ENCODE measurements around the gene CRTC1. TPM values are rescaled to one million over a fixed set of nuclear protein-coding genes. Genes with fewer than 3 reads are reported as not detected.

The CRTC1 gene
- total RNA-seq, 2 experiments from 2014 or later = 5.1 TPM

DNA sequence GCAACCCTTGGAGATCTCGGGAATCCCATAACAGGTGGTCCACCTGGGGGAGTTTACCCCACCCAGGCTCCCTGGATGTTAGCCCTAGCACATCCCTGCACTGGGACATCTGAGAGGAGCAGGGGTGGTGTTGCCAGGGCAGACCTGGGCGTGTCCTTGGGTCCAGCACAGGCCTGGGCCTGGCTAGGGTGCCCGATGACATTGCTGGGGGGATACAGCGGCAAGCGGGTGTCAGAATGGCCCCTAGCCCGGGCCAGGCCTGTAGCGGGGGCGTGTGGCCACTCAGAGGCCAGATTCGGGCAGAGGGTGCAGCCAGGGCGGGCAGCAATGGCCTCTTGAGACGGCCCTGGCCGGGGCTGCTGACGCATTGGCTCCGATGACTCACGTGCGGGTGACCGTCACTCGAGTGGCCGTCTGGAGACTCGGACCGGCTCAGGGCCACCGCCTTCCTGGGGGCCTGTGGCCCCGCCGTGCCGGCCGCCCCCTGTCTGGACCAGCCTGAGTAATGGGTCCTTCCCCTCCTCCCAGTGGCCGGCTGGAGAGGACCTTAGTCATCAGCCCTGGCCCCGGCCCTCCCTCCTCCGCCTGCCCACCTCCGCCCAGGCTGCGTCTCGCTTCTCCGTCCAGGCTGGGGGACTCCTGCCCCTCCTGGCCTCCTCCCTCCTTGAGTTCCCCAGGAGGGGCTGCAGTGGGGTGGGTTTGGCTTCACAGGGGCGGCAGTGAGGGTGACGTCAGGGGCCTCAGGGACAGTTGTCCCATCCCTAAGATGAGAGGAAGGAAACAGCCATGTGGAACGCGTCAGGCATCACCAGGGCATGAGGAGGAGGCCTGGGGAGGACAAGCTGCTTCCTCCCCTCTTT, 23.2 kb upstream of the CRTC1 start:
- Mint-ChIP-seq H3K9me3 (no peaks in the 10 kb centered on the region), H3K27me3 (no peaks in the 10 kb centered on the region), H3K36me3 (no peaks in the 10 kb centered on the region), H3K4me1 (peaks cover 22% of the 10 kb centered on the region), H3K27ac (no peak overlapping the region), H3K4me3 (no peak overlapping the region)
- no peak for DNase-seq

DNA sequence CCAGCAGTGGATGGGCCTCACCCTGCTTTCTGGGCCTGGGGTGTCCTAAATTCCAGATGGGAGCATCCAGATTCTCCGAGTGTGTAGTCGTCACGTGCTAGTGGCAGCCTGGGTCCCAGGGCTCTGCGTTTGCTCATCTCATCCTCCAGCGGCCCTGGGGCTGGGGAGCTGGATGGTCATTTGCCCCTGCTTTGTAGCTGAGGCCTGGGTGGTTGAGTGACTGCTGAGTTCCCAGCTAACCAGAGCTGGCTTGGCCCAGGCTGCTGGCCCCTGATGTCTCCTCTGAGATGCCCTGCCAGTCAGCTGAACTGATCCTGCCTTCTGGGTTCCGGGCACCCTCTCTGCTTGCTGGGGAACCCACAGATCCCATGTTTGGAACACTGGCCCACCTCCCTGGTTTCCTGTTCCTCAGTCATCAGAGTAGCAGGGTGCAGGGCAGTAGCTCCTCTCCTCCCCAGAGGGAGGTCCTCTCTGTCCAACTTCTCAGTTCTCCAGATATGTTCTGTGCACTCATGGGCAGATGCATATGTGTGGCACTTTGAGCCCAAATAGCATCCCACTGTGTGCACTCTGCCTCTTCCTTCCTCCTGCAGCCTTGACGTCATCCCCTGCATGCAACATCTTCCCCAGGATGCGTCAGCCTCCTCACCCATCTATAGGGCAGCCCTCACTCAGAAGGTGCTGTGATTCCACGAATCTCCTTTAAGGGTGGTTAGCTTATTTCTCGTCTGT, 22.4 kb upstream of the CRTC1 start:
- Mint-ChIP-seq H3K4me3 (no peak overlapping the region), H3K4me1 (peaks cover 22% of the 10 kb centered on the region), H3K27me3 (no peaks in the 10 kb centered on the region), H3K27ac (no peak overlapping the region), H3K36me3 (no peaks in the 10 kb centered on the region), H3K9me3 (no peaks in the 10 kb centered on the region)
- no peak for DNase-seq

DNA sequence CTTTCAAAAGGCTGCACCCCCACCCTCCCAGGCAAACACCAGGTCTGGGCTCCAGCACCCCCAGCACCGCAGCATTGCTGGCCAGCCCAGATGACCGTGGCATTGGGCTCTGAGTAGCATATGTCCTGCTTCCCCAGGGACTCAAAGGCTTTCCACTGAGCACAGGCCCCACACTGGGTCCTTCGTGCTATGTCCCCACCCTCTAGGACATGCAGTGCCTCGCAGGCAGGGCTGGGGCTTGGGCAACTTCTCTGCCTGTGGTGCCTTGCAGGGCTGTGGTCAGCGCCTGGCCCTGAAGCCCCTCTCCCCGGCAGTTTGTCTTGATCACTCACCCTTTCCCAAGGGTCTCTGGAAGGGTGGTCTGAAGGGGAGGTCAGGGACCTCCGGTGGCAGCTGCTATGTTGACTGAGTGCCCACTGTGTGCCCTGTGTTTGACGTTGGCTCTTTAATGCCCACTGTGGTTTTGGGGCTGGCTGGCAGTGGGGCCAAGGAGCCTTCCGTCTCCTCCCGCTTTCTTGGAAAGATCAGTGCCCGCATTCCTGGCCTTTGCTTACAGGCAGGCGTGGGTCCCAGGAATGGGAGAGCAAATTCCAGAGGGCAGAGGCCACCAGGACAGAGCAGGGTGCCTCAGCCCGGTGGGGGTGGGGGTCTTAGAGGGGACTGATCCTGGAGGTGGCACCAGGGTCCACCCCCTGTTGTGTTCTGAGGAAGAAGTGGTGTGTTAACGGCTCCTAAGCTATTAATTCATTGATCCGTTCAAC, 20.3 kb upstream of the CRTC1 start:
- DNase-seq = no peak
- H3K27me3 Mint-ChIP-seq = no peaks in the 10 kb centered on the region
- no peaks in the 10 kb centered on the region for H3K36me3 Mint-ChIP-seq
- H3K4me1 Mint-ChIP-seq = peaks cover 20% of the 10 kb centered on the region
- H3K4me3 Mint-ChIP-seq = no peak overlapping the region
- no peaks in the 10 kb centered on the region for H3K9me3 Mint-ChIP-seq
- no peak overlapping the region for H3K27ac Mint-ChIP-seq

DNA sequence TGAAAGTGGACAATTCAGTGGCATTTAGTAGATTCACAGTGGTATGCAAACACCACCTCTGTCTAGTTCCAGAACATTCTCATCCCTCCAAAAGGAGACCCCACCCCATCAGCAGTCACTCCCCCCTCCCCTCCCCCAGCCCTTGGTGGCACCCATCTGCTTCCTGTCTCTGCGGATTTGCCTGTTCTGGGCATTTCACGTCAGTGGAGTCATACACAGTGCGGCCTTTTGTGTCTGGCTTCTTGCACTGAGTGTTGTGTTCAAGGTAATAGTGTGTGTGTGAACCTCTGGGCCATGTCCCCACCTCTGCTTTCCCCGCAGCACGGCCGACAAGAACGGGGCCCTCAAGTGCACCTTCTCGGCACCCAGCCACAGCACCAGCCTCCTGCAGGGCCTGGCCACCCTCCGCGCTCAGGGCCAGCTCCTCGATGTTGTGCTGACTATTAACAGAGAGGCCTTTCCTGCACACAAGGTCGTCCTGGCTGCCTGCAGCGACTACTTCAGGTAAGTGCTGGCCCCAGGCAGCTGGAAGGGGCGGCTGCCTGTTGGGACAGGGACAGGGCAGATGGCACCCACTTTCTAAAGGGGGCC, 19.4 kb upstream of the CRTC1 start:
- Mint-ChIP-seq H3K4me3 (no peak overlapping the region), H3K36me3 (no peaks in the 10 kb centered on the region), H3K27me3 (no peaks in the 10 kb centered on the region), H3K27ac (peak overlapping the region; percentile 12), H3K9me3 (no peaks in the 10 kb centered on the region), H3K4me1 (peaks cover 15% of the 10 kb centered on the region)
- no peak for DNase-seq

DNA sequence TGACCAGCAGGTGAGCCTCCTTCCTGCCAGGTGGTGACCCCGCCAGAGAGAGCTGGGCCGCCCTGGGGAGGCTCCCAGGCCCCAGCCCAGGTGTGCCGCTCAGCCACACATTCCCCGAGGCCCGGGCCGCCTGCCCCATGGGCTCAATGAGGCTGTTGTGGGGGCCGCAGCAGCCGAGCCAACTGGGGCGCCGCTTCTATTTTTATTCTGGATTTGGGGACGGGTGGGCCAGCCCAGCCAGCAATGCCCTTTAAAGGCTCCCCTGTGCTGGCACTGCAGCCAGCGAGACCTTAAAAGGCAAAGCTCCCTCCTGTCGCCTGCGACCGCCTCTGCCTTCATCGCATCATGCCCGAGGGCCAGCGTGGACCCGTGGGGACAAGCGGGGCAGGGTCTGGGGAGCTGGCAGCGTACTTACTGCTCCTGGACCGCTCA, 17.7 kb upstream of the CRTC1 start:
- H3K36me3 Mint-ChIP-seq = no peaks in the 10 kb centered on the region
- no peaks in the 10 kb centered on the region for H3K9me3 Mint-ChIP-seq
- no peak for DNase-seq
- no peaks in the 10 kb centered on the region for H3K27me3 Mint-ChIP-seq
- no peak overlapping the region for H3K27ac Mint-ChIP-seq
- H3K4me3 Mint-ChIP-seq = no peak overlapping the region
- peaks cover 11% of the 10 kb centered on the region for H3K4me1 Mint-ChIP-seq

DNA sequence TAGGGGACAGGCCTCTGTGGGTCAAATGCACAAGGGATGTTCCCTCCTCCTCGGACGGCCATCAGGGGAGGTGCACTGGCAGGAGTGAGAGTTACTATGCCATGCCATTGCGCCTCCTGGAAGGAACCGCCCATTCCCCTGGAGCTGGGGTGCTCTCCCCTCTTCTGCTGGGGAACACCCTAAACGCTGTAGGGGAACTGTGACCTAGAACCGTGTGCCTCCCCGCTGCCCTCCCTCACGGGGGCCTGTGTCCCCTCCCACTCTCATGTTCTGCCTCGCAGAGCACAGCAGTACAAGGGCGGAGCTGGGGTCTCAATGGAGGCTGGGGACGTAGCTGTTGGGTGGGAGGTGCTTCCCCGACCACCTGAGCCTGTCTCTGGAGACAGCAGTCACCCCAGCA, 17.2 kb upstream of the CRTC1 start:
- no peak overlapping the region for H3K27ac Mint-ChIP-seq
- H3K27me3 Mint-ChIP-seq = no peaks in the 10 kb centered on the region
- H3K4me3 Mint-ChIP-seq = no peak overlapping the region
- no peak for DNase-seq
- H3K4me1 Mint-ChIP-seq = peaks cover 11% of the 10 kb centered on the region
- no peaks in the 10 kb centered on the region for H3K9me3 Mint-ChIP-seq
- H3K36me3 Mint-ChIP-seq = no peaks in the 10 kb centered on the region

DNA sequence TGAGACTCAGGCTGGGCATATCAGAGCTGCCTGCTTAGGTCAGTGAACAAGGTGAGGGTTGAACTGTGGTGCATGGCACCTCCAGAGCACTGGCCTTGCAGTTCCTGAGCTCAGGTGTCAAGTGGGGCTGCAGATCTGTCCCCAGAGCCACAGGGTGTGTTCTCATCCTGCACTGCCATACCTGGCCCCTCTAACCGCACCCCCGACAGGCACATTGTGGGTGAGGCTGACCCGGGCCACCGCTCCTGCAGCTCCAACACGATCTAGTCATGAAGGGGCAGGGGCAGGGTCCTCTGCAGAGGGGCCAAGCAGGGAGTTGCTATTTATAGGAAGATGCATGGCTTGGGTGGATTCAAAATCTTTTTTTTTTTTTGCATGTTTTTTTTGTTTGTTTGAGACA, 16.7 kb upstream of the CRTC1 start:
- no peak overlapping the region for H3K27ac Mint-ChIP-seq

DNA sequence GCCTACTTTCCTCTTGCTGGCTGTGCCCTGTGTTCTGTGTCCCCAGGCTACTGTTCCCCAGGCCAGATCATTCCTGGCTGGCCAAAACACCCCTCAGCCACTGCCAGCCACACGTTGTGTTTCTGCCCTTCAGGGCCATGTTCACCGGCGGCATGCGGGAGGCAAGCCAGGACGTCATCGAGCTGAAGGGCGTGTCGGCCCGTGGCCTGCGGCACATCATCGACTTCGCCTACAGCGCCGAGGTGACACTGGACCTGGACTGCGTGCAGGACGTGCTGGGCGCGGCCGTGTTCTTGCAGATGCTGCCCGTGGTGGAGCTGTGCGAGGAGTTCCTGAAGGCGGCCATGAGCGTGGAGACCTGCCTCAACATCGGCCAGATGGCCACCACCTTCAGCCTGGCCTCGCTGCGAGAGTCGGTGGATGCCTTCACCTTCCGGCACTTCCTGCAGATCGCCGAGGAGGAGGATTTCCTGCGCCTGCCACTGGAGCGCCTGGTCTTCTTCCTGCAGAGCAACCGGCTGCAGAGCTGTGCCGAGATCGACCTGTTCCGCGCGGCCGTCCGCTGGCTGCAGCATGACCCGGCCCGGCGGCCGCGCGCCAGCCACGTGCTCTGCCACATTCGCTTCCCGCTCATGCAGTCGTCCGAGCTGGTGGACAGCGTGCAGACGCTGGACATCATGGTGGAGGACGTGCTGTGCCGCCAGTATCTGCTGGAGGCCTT, 15.8 kb upstream of the CRTC1 start:
- Mint-ChIP-seq H3K9me3 (no peaks in the 10 kb centered on the region), H3K4me3 (no peak overlapping the region), H3K36me3 (no peaks in the 10 kb centered on the region), H3K27ac (no peak overlapping the region), H3K4me1 (peaks cover 11% of the 10 kb centered on the region), H3K27me3 (no peaks in the 10 kb centered on the region)
- no peak for DNase-seq

More for the DNA sequence above, 16.7 kb upstream of the CRTC1 start:
- no peaks in the 10 kb centered on the region for H3K27me3 Mint-ChIP-seq
- DNase-seq = no peak
- peaks cover 11% of the 10 kb centered on the region for H3K4me1 Mint-ChIP-seq
- no peaks in the 10 kb centered on the region for H3K9me3 Mint-ChIP-seq
- H3K36me3 Mint-ChIP-seq = no peaks in the 10 kb centered on the region
- H3K4me3 Mint-ChIP-seq = no peak overlapping the region

DNA sequence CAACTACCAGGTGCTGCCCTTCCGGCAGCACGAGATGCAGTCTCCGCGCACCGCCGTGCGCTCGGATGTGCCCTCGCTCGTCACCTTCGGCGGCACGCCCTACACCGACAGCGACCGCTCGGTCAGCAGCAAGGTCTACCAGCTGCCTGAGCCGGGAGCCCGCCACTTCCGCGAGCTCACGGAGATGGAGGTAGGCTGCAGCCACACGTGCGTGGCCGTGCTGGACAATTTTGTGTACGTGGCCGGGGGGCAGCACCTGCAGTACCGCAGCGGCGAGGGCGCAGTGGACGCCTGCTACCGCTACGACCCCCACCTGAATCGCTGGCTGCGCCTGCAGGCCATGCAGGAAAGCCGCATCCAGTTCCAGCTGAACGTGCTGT, 15.2 kb upstream of the CRTC1 start:
- DNase-seq = no peak
- Mint-ChIP-seq H3K9me3 (no peaks in the 10 kb centered on the region), H3K27me3 (no peaks in the 10 kb centered on the region), H3K4me1 (peaks cover 10% of the 10 kb centered on the region), H3K36me3 (no peaks in the 10 kb centered on the region), H3K4me3 (no peak overlapping the region), H3K27ac (no peak overlapping the region)

DNA sequence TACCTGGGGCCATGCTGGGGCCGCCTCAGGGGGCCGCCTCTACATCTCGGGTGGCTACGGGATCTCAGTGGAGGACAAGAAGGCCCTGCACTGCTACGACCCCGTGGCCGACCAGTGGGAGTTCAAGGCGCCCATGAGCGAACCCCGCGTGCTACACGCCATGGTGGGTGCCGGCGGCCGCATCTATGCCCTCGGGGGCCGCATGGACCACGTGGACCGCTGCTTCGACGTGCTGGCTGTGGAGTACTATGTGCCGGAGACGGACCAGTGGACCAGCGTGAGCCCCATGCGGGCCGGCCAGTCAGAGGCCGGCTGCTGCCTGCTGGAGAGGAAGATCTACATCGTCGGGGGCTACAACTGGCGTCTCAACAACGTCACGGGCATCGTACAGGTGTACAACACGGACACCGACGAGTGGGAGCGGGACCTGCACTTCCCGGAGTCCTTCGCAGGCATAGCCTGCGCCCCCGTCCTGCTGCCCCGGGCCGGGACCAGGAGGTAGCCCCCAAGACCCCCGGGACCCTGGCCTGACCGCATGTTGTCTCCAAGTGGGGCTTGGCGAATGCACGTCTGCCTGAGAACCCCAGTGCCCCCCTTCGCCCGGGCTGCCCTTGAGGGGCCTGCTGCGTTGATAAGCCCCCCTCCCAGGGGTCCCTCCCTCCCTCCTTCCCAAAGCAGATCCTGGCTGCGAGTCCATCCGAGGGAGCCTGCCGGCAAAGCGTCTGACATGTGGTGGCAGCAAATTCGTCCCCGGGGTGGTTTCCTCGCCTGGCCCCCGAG, 14.5 kb upstream of the CRTC1 start:
- DNase-seq = no peak
- H3K27ac Mint-ChIP-seq = no peak overlapping the region
- H3K4me3 Mint-ChIP-seq = no peak overlapping the region
- no peaks in the 10 kb centered on the region for H3K27me3 Mint-ChIP-seq
- peaks cover 4% of the 10 kb centered on the region for H3K4me1 Mint-ChIP-seq
- H3K9me3 Mint-ChIP-seq = no peaks in the 10 kb centered on the region
- H3K36me3 Mint-ChIP-seq = no peaks in the 10 kb centered on the region

DNA sequence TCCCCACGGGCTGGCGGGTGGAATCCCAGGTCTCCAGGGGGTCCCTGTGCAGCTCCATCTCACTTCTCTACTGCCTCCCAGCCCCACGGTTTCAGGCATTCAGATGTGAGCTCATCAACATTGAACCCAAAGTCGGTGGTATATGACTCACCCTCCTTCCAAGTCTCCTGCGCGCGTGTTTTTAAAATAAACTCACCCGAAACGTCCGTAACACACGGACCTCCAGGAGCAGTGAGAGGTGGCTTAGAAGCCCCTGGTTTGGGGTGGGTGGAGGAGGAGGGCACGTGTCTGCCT, 14.0 kb upstream of the CRTC1 start:
- DNase-seq = no peak
- H3K27ac Mint-ChIP-seq = no peak overlapping the region
- no peaks in the 10 kb centered on the region for H3K9me3 Mint-ChIP-seq
- H3K4me1 Mint-ChIP-seq = no peaks in the 10 kb centered on the region
- no peak overlapping the region for H3K4me3 Mint-ChIP-seq
- no peaks in the 10 kb centered on the region for H3K36me3 Mint-ChIP-seq
- H3K27me3 Mint-ChIP-seq = no peaks in the 10 kb centered on the region

DNA sequence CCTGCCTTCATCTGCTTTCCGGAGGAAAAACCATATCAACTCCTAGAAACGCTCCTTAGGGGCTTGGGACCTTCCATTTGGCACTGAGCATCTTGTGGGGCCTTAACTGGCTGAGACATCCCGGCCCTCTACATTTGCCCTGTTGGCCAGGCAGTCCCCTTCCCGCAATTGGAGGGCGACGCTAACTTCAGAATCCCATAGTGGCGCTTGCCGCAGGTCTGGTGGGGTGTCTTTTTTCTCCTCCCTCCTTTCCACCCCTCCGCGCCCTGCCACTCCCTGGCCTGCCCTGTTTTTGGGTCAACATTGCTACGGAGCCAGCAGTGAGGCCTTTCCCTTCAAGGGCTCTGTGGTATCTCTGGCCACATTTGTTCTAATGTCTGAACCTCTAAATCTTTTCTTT, 13.6 kb upstream of the CRTC1 start:
- no peak overlapping the region for H3K4me3 Mint-ChIP-seq
- no peaks in the 10 kb centered on the region for H3K4me1 Mint-ChIP-seq
- no peaks in the 10 kb centered on the region for H3K27me3 Mint-ChIP-seq
- H3K36me3 Mint-ChIP-seq = no peaks in the 10 kb centered on the region
- H3K27ac Mint-ChIP-seq = no peak overlapping the region
- no peaks in the 10 kb centered on the region for H3K9me3 Mint-ChIP-seq
- no peak for DNase-seq

DNA sequence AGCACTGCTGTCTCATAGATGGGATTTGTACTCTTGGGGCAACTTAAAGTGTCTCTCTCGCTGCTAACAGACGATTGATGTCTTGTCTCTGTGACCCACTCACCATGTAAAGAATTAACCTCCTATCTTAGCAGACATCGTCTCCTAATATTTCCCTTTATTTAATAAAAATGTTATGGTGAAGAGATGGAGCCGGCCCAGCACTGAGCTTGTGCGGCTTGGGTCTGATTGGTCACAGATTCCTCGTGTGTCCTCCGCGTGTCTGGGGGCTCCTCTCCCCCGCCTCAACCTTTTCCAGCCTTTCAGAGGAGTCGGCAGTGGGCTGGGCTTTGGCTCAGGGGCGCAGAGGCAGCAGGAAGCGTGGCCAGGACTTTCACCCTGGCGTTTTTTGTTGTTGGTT, 13.2 kb upstream of the CRTC1 start:
- Mint-ChIP-seq H3K4me1 (no peaks in the 10 kb centered on the region), H3K36me3 (no peaks in the 10 kb centered on the region), H3K27me3 (no peaks in the 10 kb centered on the region), H3K4me3 (no peak overlapping the region), H3K9me3 (no peaks in the 10 kb centered on the region), H3K27ac (no peak overlapping the region)
- DNase-seq = no peak
